K562 (cell line): Measurements from ENCODE around the gene PTPN1. TPM values are rescaled to one million over a fixed set of nuclear protein-coding genes. Genes with fewer than 3 reads are reported as not detected.

Source experiments
- ARNT ChIP-seq, 2 experiments: fragments of 450-650 bp; IDR thresholded peaks; 2 replicates each; pipeline ENCODE4 v1.6.1; 2016; ENCODE audit warnings: mild to moderate bottlenecking in 1 of 2
- CBFB ChIP-seq: sonication (generic); formaldehyde crosslinking; IDR thresholded peaks from 2 replicates; pipeline ENCODE4 v1.4.0; 2020; ENCODE audit warnings: mild to moderate bottlenecking, missing genetic modification reagents
- DMBX1 ChIP-seq: fragments of 250-450 bp; sonication (Bioruptor Pico); IDR thresholded peaks from 2 replicates; pipeline ENCODE4 v1.8.0; 2022; ENCODE audit warnings: inconsistent platforms, mild to moderate bottlenecking, moderate library complexity, borderline replicate concordance
- FOSL1 ChIP-seq: fragments of 200-800 bp; sonication (Bioruptor generic); conservative IDR thresholded peaks from 2 replicates; pipeline ENCODE4 v1.6.1; 2016; ENCODE audit warnings: missing genetic modification characterization, missing compliant biosample characterization
- FUS ChIP-seq: fragments of 200-400 bp; formaldehyde crosslinking; optimal IDR thresholded peaks from 2 replicates; pipeline ENCODE3; 2017; ENCODE audit warnings: low read depth, low read length
- GATAD2A ChIP-seq: fragments of 450-650 bp; IDR thresholded peaks from 2 replicates; pipeline ENCODE4 v1.6.1; 2017
- HOXB6 ChIP-seq: fragments of 250-450 bp; sonication (Bioruptor Pico); IDR thresholded peaks from 2 replicates; pipeline ENCODE4 v1.5.1; 2022; ENCODE audit warnings: mild to moderate bottlenecking, borderline replicate concordance
- MTF1 ChIP-seq: fragments of 250-450 bp; sonication (Bioruptor Pico); IDR thresholded peaks from 2 replicates; pipeline ENCODE4 v1.9.0; 2021; ENCODE audit warnings: moderate library complexity, mild to moderate bottlenecking, inconsistent platforms, borderline replicate concordance
- NBN ChIP-seq: fragments of 450-650 bp; IDR thresholded peaks from 2 replicates; pipeline ENCODE4 v1.6.1; 2016; ENCODE audit warnings: low read depth, mild to moderate bottlenecking
- NCOA2 ChIP-seq, 2 experiments: fragments of 450-650 bp; IDR thresholded peaks; 2 replicates each; pipeline ENCODE4 v1.6.1; 2018; ENCODE audit warnings: mild to moderate bottlenecking in 2 of 2, moderate library complexity in 1 of 2; ENCODE audit not compliant: partially characterized antibody in 2 of 2
- PBX2 ChIP-seq, 2 experiments: IDR thresholded peaks in 1 of 2; conservative IDR thresholded peaks in 1 of 2; 2 replicates each; pipeline ENCODE4 v1.6.1; 2016; ENCODE audit warnings: low read depth in 2 of 2, mild to moderate bottlenecking in 1 of 2, missing compliant biosample characterization in 1 of 2, missing genetic modification characterization in 1 of 2, moderate library complexity in 1 of 2
- RCOR1 ChIP-seq, 2 experiments: IDR thresholded peaks; 2 replicates each; pipeline ENCODE4 v1.6.1; 2012; ENCODE audit warnings: low read depth in 2 of 2, low read length in 2 of 2, borderline replicate concordance in 1 of 2, improper control_type of control experiment in 1 of 2
- SMC3 ChIP-seq: conservative IDR thresholded peaks from 2 replicates; pipeline ENCODE4 v1.6.1; 2011; ENCODE audit warnings: low read depth, low read length, improper control_type of control experiment; ENCODE audit not compliant: insufficient read depth
- TAF7 ChIP-seq: fragments of 450-650 bp; IDR thresholded peaks from 2 replicates; pipeline ENCODE4 v1.6.1; 2016; ENCODE audit warnings: missing genetic modification characterization, missing compliant biosample characterization
- TCF3 ChIP-seq: sonication (generic); formaldehyde crosslinking; IDR thresholded peaks from 2 replicates; pipeline ENCODE4 v1.4.0; 2020; ENCODE audit warnings: mild to moderate bottlenecking, missing genetic modification reagents
- TFAM ChIP-seq: fragments of 250-450 bp; sonication (Bioruptor Pico); conservative IDR thresholded peaks from 2 replicates; pipeline ENCODE4 v1.5.0; 2021; ENCODE audit warnings: mild to moderate bottlenecking, moderate library complexity
- U2AF1 ChIP-seq: fragments of 200-400 bp; formaldehyde crosslinking; optimal IDR thresholded peaks from 2 replicates; pipeline ENCODE3; 2017; ENCODE audit warnings: mild to moderate bottlenecking, low read depth, low read length, moderate library complexity
- ZBTB9 ChIP-seq: fragments of 450-650 bp; formaldehyde crosslinking; IDR thresholded peaks from 2 replicates; pipeline ENCODE4 v1.4.0; 2020; ENCODE audit warnings: mild to moderate bottlenecking, moderate library complexity
- ZNF644 ChIP-seq: fragments of 200-800 bp; sonication (Bioruptor generic); IDR thresholded peaks from 2 replicates; pipeline ENCODE4 v1.6.1; 2016; ENCODE audit warnings: low read depth, missing genetic modification characterization, missing compliant biosample characterization
- ZNF764 ChIP-seq: fragments of 250-450 bp; sonication (Bioruptor Pico); IDR thresholded peaks from 2 replicates; pipeline ENCODE4 v1.4.0; 2020; ENCODE audit warnings: low read depth, mild to moderate bottlenecking, moderate library complexity
- ZNF766 ChIP-seq: fragments of 200-800 bp; sonication (Bioruptor generic); conservative IDR thresholded peaks from 2 replicates; pipeline ENCODE4 v1.6.1; 2016; ENCODE audit warnings: missing genetic modification characterization, missing compliant biosample characterization
- ZNF79 ChIP-seq: fragments of 250-450 bp; sonication (Bioruptor Pico); IDR thresholded peaks from 2 replicates; pipeline ENCODE4 v1.4.0; 2020; ENCODE audit warnings: low read depth, mild to moderate bottlenecking, moderate library complexity
- polyA plus RNA-seq, 8 experiments: library from polyadenylated mRNA; depleted of rRNA in 4 of 8; stranded (reverse) in 5 of 8; unstranded in 3 of 8; fragments of >200 nt; fragmentation: Nextera tagmentation in 2 of 8; fragmentation: Illumina TruSeq in 1 of 8; extraction: Ambion mirVana in 2 of 8; extraction: Trizol in 1 of 8; gene quantifications; 2 replicates each; pipeline versions ENCODE4 v1.2.1 to v1.2.3, GENCODE V29; 2011 to 2014; ENCODE audit warnings: inconsistent platforms in 1 of 8, missing spikeins in 1 of 8
- total RNA-seq, 7 experiments: library from RNA; depleted of rRNA in 6 of 7; stranded (reverse); fragments of >200 nt in 6 of 7; fragmentation: Illumina TruSeq in 2 of 7; extraction: Trizol in 2 of 7; gene quantifications; 2 replicates each; pipeline versions ENCODE4 v1.2.1 to v1.2.3, GENCODE V29; 2011 to 2021; ENCODE audit warnings: low replicate concordance in 1 of 7
- TF ChIP-seq, protein P1 (sequence below): fragments of 250-450 bp; sonication (Bioruptor Pico); IDR thresholded peaks from 2 replicates; pipeline ENCODE4 v1.5.0; 2021

Gene PTPN1
- total and polyA plus RNA-seq, 9 of the 15 experiments (the other 6 are each of a cell fraction or from before 2014, with no cell fraction given) = 11.0 to 85.3 (median 54.0) TPM

GRCh38 chr20:50475681-50476292 lies 34.4 kb upstream of the PTPN1 start (continued):
- TF ChIP-seq ZNF764 (CRISPR knock-in tag) (no peak), TCF3 (CRISPR knock-in tag) (0 out of 2 replicates have a peak, but pooled peaks have one; percentile 27), HOXB6 (no peak), FUS (no peak), PBX2 (CRISPR knock-in tag; IDR thresholded peaks at IDR 0.05; ENCODE audit: low read depth) (no peak), PBX2 (tag; conservative IDR thresholded peaks at IDR 0.05; ENCODE audit: low read depth) (peak; percentile 23; the same call in 1 of the 2 replicates), U2AF1 (no peak), NBN (no peak), NCOA2 (IDR thresholded peaks at IDR 0.05; ENCODE audit: partially characterized antibody in 2 of 2) (no peak), DMBX1 (peak; percentile 74; the same call in 1 of the 2 replicates), SMC3 (no peak), FOSL1 (tag) (peak; percentile 43; the same call in 1 of the 2 replicates), ZNF79 (CRISPR knock-in tag) (no peak), ARNT (IDR thresholded peaks at IDR 0.05) (peak in 1 of 2 experiments; percentile 51; a peak in 1 of 4 replicates), TFAM (CRISPR knock-in tag) (no peak), ZNF644 (tag) (peak; percentile 57; the same call in 1 of the 2 replicates), CBFB (CRISPR knock-in tag) (no peak), TAF7 (tag) (peak; percentile 32; the same call in 1 of the 2 replicates), RCOR1 (IDR thresholded peaks at IDR 0.05; ENCODE audit: borderline replicate concordance in 1 of 2, low read depth in 2 of 2, low read length in 2 of 2) (peak in 1 of 2 experiments; percentile 54; a peak in 1 of 4 replicates), ZBTB9 (CRISPR knock-in tag) (no peak), ZNF766 (CRISPR knock-in tag) (0 out of 2 replicates have a peak, but pooled peaks have one; percentile 44), MTF1 (no peak), GATAD2A (0 out of 2 replicates have a peak, but pooled peaks have one; percentile 43)
- TF ChIP-seq, protein P1, sequence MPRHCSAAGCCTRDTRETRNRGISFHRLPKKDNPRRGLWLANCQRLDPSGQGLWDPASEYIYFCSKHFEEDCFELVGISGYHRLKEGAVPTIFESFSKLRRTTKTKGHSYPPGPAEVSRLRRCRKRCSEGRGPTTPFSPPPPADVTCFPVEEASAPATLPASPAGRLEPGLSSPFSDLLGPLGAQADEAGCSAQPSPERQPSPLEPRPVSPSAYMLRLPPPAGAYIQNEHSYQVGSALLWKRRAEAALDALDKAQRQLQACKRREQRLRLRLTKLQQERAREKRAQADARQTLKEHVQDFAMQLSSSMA = no peak
